NCI-H2171 (cell line): ENCODE measurements around the gene ATP6V0D1.

Source experiments
- DNase-seq: peaks from one replicate; lab custom pipeline; 2025; lab: John Stamatoyannopoulos, UW

Gene ATP6V0D1

GRCh38 chr16:67392301-67393059 is 88.5 kb downstream of the ATP6V0D1 start:
- DNase-seq: no peak

- no peak for DNase-seq
Observed at GRCh38 chr16:67391424-67392300, 89.3 kb downstream of the ATP6V0D1 start.

GRCh38 chr16:67390816-67391423 is 90.0 kb downstream of the ATP6V0D1 start:
- no peak for DNase-seq

- no peak for DNase-seq
Observed at GRCh38 chr16:67389911-67390815, 90.8 kb downstream of the ATP6V0D1 start.

GRCh38 chr16:67388591-67388990 is 92.4 kb downstream of the ATP6V0D1 start:
- peak; percentile 41 for DNase-seq

GRCh38 chr16:67388191-67388590 is 92.8 kb downstream of the ATP6V0D1 start:
- DNase-seq: no peak
